K562 (cell line): ENCODE results near the gene PPA2.

Experiments used
- ATF7 ChIP-seq: fragments of 450-650 bp; IDR thresholded peaks from 2 replicates; pipeline ENCODE4 v1.7.1; 2014; ENCODE audit warnings: mild to moderate bottlenecking, moderate library complexity
- CHCHD3 ChIP-seq: fragments of 250-450 bp; sonication (Bioruptor Pico); IDR thresholded peaks from 2 replicates; pipeline ENCODE4 v2.1.2; 2022; ENCODE audit warnings: mild to moderate bottlenecking
- CTCF ChIP-seq, 3 experiments: IDR thresholded peaks in 2 of 3; conservative IDR thresholded peaks in 1 of 3; 2 replicates each; pipeline ENCODE4 v1.5.1; 2011 to 2012; ENCODE audit warnings: low read length in 3 of 3, mild to moderate bottlenecking in 3 of 3, control low read depth in 2 of 3, improper control_type of control experiment in 1 of 3, inconsistent platforms in 1 of 3, low read depth in 1 of 3, mixed read lengths in 1 of 3, moderate library complexity in 1 of 3; ENCODE audit not compliant: insufficient read depth in 2 of 3
- CTCFL ChIP-seq: IDR thresholded peaks from 2 replicates; pipeline ENCODE4 v1.6.1; 2011; ENCODE audit warnings: borderline replicate concordance, low read depth, mild to moderate bottlenecking, moderate library complexity, low read length; ENCODE audit not compliant: insufficient read depth, poor library complexity, severe bottlenecking
- HDAC2 ChIP-seq: fragments of 450-650 bp; IDR thresholded peaks from 2 replicates; pipeline ENCODE4 v1.6.1; 2016; ENCODE audit warnings: mild to moderate bottlenecking
- MAFG ChIP-seq: fragments of 450-650 bp; conservative IDR thresholded peaks from 2 replicates; pipeline ENCODE4 v1.6.1; 2016; ENCODE audit warnings: missing genetic modification characterization, missing compliant biosample characterization
- MXI1 ChIP-seq: IDR thresholded peaks from 2 replicates; pipeline ENCODE4 v1.6.1; 2011; ENCODE audit warnings: low read depth, mild to moderate bottlenecking, improper control_type of control experiment, low read length
- RAD21 ChIP-seq, 2 experiments: fragments of 250-450 bp in 1 of 2; fragments of 450-650 bp in 1 of 2; sonication (Bioruptor Pico) in 1 of 2; formaldehyde crosslinking in 1 of 2; IDR thresholded peaks in 1 of 2; conservative IDR thresholded peaks in 1 of 2; 2 replicates each; pipeline versions ENCODE4 v1.4.0 to v1.8.0; 2020 to 2022; ENCODE audit warnings: mild to moderate bottlenecking in 2 of 2, moderate library complexity in 1 of 2
- SNAPC5 ChIP-seq: fragments of 250-450 bp; sonication (Bioruptor Pico); IDR thresholded peaks from 2 replicates; pipeline ENCODE4 v1.8.0; 2021; ENCODE audit warnings: moderate library complexity, mild to moderate bottlenecking, inconsistent platforms
- ZNF644 ChIP-seq: fragments of 200-800 bp; sonication (Bioruptor generic); IDR thresholded peaks from 2 replicates; pipeline ENCODE4 v1.6.1; 2016; ENCODE audit warnings: low read depth, missing genetic modification characterization, missing compliant biosample characterization
- TF ChIP-seq, protein P1 (sequence below): fragments of 450-650 bp; IDR thresholded peaks from one replicate; pipeline ENCODE4 v1.6.1; 2018; ENCODE audit warnings: mild to moderate bottlenecking, moderate library complexity; ENCODE audit not compliant: partially characterized antibody

DNA sequence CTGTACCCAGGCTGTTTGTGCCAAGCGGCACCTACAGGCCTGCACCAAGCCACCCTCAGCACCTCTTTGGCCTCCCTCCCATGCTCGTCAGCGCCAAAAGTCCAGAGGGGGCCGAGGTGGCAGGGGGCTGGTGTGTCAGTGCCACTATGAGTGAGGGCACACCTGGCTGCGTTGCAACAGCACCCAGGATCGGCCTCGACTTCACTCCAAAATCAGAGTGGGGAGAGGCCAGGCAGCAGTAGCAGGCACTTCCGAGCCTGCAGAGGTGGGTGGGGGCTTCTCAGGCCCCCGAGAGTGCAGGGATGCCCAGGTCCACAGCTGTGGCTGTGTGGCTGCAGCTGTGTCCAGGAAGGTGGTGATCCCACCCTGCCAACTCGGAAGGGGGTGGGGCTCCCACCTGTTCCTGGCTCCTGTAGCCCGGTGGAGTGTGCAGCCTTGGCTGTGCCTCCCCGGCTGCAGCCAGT is 58.5 kb downstream of the PPA2 start:
- TF ChIP-seq CHCHD3 (CRISPR knock-in tag) (no peak), RAD21 (CRISPR knock-in tag; conservative IDR thresholded peaks at IDR 0.05 in 1 of 2, IDR thresholded peaks at IDR 0.05 in 1 of 2) (no peak), CTCFL (no peak), MAFG (tag) (no peak), MXI1 (no peak), ZNF644 (no peak), CTCF (IDR thresholded peaks at IDR 0.05 in 2 of 3, conservative IDR thresholded peaks at IDR 0.05 in 1 of 3; ENCODE audit: insufficient read depth in 2 of 3, low read depth in 1 of 3, low read length in 3 of 3) (no peak), HDAC2 (no peak), SNAPC5 (no peak), ATF7 (no peak)
- TF ChIP-seq, protein P1, sequence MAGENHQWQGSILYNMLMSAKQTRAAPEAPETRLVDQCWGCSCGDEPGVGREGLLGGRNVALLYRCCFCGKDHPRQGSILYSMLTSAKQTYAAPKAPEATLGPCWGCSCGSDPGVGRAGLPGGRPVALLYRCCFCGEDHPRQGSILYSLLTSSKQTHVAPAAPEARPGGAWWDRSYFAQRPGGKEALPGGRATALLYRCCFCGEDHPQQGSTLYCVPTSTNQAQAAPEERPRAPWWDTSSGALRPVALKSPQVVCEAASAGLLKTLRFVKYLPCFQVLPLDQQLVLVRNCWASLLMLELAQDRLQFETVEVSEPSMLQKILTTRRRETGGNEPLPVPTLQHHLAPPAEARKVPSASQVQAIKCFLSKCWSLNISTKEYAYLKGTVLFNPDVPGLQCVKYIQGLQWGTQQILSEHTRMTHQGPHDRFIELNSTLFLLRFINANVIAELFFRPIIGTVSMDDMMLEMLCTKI = no peak
